ENCODE data around the gene PPP2R3A. TPM values are rescaled to one million over a fixed set of nuclear protein-coding genes. Genes with fewer than 3 reads are reported as not detected.

PPP2R3A gene
- total and polyA plus RNA-seq, 2 of the 13 experiments (the other 11 are each of a cell fraction or from before 2014, with no cell fraction given): 0.07 to 0.12 TPM

DNA sequence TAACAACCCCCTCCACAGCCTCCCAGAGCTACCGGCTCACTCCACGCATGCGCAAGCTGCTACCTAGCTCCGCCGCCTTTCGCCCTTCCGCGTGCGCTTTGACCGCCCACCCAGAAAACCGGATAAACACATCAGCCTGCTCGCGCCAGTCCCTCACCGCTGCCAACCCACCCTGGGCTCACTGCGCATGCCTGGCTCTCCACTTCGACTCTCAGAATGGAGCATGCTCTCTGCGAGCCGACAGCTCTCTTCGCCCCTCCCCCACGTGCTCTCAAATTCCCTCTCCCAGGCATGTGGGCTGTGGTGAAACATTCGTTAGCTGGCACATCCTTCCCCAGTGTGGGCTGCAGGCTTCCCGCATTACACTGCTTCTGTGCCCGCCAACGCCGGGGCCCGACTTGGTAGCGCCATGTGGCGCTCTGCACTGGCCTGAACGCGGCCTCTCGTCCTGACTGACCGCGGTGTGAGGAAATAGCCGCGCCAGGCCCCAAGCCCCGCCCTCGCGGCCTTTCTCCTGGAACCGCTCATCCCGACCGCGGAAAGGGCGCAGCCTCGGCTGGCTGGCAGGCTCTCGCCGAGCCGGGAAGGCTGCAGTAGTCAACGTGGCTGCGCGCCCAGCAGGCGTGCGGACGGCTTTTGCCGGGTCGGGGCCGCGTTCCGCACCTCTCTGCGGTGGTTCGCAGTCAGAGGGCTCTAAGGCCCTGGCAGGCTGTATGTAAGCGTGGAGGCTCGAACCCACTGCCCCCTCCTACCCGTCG is 231.1 kb downstream of the PPP2R3A start (continued):
- peak; percentile 79 for TF ChIP-seq JARID2 (CRISPR knock-in tag; IDR thresholded peaks at IDR 0.05; ENCODE audit: insufficient replicate concordance)
- TF ChIP-seq, protein P1, sequence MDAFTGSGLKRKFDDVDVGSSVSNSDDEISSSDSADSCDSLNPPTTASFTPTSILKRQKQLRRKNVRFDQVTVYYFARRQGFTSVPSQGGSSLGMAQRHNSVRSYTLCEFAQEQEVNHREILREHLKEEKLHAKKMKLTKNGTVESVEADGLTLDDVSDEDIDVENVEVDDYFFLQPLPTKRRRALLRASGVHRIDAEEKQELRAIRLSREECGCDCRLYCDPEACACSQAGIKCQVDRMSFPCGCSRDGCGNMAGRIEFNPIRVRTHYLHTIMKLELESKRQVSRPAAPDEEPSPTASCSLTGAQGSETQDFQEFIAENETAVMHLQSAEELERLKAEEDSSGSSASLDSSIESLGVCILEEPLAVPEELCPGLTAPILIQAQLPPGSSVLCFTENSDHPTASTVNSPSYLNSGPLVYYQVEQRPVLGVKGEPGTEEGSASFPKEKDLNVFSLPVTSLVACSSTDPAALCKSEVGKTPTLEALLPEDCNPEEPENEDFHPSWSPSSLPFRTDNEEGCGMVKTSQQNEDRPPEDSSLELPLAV (CRISPR knock-in tag; conservative IDR thresholded peaks at IDR 0.05; ENCODE audit: low read depth): no peak; the same call in 1 of the 2 replicates
- TF ChIP-seq, protein P2, sequence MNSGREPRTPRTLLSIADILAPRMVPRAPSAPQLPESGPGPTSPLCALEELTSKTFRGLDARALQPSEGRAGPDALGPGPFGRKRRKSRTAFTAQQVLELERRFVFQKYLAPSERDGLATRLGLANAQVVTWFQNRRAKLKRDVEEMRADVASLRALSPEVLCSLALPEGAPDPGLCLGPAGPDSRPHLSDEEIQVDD (CRISPR knock-in tag; IDR thresholded peaks at IDR 0.05; ENCODE audit: borderline replicate concordance): peak; percentile 97; the same call in 1 of the 2 replicates
- no peak; the same call in 1 of the 2 replicates for TF ChIP-seq HNF4A (CRISPR knock-in tag; IDR thresholded peaks at IDR 0.05)
- TF ChIP-seq SALL2 (CRISPR knock-in tag; IDR thresholded peaks at IDR 0.05): peak; percentile 98
- TF ChIP-seq MEIS1 (CRISPR knock-in tag; IDR thresholded peaks at IDR 0.05; ENCODE audit: borderline replicate concordance): 0 out of 2 replicates have a peak, but pooled peaks have one; percentile 75
- peak; percentile 96 for TF ChIP-seq ZNF766 (CRISPR knock-in tag; IDR thresholded peaks at IDR 0.05; ENCODE audit: borderline replicate concordance)
- peak; percentile 67; the same call in 1 of the 2 replicates for TF ChIP-seq FOSL1 (CRISPR knock-in tag; IDR thresholded peaks at IDR 0.05; ENCODE audit: borderline replicate concordance)
- peak; percentile 81 for TF ChIP-seq ZNF263 (CRISPR knock-in tag; IDR thresholded peaks at IDR 0.05)
- peak; percentile 93 for TF ChIP-seq MZF1 (CRISPR knock-in tag; IDR thresholded peaks at IDR 0.05; ENCODE audit: borderline replicate concordance)
- peak; percentile 99 for TF ChIP-seq ZNF780A (CRISPR knock-in tag; IDR thresholded peaks at IDR 0.05)
- 0 out of 2 replicates have a peak, but pooled peaks have one; percentile 8 for TF ChIP-seq ZNF12 (CRISPR knock-in tag; IDR thresholded peaks at IDR 0.05)
- TF ChIP-seq BHLHE40 (IDR thresholded peaks at IDR 0.05; ENCODE audit: low read length): peak; percentile 50; the same call in 1 of the 2 replicates
- TF ChIP-seq, protein P3, sequence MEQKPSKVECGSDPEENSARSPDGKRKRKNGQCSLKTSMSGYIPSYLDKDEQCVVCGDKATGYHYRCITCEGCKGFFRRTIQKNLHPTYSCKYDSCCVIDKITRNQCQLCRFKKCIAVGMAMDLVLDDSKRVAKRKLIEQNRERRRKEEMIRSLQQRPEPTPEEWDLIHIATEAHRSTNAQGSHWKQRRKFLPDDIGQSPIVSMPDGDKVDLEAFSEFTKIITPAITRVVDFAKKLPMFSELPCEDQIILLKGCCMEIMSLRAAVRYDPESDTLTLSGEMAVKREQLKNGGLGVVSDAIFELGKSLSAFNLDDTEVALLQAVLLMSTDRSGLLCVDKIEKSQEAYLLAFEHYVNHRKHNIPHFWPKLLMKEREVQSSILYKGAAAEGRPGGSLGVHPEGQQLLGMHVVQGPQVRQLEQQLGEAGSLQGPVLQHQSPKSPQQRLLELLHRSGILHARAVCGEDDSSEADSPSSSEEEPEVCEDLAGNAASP (CRISPR knock-in tag; IDR thresholded peaks at IDR 0.05; ENCODE audit: borderline replicate concordance): peak; percentile 47; the same call in 1 of the 2 replicates
- TF ChIP-seq, protein P4, sequence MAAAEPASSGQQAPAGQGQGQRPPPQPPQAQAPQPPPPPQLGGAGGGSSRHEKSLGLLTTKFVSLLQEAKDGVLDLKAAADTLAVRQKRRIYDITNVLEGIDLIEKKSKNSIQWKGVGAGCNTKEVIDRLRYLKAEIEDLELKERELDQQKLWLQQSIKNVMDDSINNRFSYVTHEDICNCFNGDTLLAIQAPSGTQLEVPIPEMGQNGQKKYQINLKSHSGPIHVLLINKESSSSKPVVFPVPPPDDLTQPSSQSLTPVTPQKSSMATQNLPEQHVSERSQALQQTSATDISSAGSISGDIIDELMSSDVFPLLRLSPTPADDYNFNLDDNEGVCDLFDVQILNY (CRISPR knock-in tag; conservative IDR thresholded peaks at IDR 0.05): 0 out of 2 replicates have a peak, but pooled peaks have one; percentile 9
- TF ChIP-seq, protein P5, sequence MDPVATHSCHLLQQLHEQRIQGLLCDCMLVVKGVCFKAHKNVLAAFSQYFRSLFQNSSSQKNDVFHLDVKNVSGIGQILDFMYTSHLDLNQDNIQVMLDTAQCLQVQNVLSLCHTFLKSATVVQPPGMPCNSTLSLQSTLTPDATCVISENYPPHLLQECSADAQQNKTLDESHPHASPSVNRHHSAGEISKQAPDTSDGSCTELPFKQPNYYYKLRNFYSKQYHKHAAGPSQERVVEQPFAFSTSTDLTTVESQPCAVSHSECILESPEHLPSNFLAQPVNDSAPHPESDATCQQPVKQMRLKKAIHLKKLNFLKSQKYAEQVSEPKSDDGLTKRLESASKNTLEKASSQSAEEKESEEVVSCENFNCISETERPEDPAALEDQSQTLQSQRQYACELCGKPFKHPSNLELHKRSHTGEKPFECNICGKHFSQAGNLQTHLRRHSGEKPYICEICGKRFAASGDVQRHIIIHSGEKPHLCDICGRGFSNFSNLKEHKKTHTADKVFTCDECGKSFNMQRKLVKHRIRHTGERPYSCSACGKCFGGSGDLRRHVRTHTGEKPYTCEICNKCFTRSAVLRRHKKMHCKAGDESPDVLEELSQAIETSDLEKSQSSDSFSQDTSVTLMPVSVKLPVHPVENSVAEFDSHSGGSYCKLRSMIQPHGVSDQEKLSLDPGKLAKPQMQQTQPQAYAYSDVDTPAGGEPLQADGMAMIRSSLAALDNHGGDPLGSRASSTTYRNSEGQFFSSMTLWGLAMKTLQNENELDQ (CRISPR knock-in tag; IDR thresholded peaks at IDR 0.05; ENCODE audit: borderline replicate concordance): peak; percentile 96
- TF ChIP-seq, protein P6, sequence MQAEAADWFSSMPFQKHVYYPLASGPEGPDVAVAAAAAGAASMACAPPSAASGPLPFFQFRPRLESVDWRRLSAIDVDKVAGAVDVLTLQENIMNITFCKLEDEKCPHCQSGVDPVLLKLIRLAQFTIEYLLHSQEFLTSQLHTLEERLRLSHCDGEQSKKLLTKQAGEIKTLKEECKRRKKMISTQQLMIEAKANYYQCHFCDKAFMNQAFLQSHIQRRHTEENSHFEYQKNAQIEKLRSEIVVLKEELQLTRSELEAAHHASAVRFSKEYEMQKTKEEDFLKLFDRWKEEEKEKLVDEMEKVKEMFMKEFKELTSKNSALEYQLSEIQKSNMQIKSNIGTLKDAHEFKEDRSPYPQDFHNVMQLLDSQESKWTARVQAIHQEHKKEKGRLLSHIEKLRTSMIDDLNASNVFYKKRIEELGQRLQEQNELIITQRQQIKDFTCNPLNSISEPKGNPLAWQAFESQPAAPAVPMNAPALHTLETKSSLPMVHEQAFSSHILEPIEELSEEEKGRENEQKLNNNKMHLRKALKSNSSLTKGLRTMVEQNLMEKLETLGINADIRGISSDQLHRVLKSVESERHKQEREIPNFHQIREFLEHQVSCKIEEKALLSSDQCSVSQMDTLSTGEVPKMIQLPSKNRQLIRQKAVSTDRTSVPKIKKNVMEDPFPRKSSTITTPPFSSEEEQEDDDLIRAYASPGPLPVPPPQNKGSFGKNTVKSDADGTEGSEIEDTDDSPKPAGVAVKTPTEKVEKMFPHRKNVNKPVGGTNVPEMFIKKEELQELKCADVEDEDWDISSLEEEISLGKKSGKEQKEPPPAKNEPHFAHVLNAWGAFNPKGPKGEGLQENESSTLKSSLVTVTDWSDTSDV (CRISPR knock-in tag; IDR thresholded peaks at IDR 0.05): peak; percentile 94
- TF ChIP-seq, protein P7, sequence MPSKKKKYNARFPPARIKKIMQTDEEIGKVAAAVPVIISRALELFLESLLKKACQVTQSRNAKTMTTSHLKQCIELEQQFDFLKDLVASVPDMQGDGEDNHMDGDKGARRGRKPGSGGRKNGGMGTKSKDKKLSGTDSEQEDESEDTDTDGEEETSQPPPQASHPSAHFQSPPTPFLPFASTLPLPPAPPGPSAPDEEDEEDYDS (CRISPR knock-in tag; IDR thresholded peaks at IDR 0.05): peak; percentile 79

Data from HepG2 (cell line).